Muscle of back (tissue), 11 donors: Measurements from ENCODE around the gene PRSS57. TPM values are rescaled to one million over a fixed set of nuclear protein-coding genes. Genes with fewer than 3 reads are reported as not detected.

Experiments used
- DNase-seq, 3 donors: peaks; one replicate each; pipeline versions ENCODE4 v3.0.0 to v3.0.0-alpha.2; 2013
- polyA plus RNA-seq, 10 donors: library from polyadenylated mRNA; unstranded; fragments of 120-200 nt; gene quantifications; one replicate each; pipeline ENCODE4 v1.2.1, GENCODE V29; 2013; ENCODE audit not compliant: insufficient read length in 10 of 10

The PRSS57 gene
- polyA plus RNA-seq, 10 donors = 0.19 to 0.35 (median 0.26) TPM; not detected in 6

GRCh38 chr19:652467-653389 lies 42.5 kb downstream of the PRSS57 start:
- DNase-seq = no peak

GRCh38 chr19:651991-652390 lies 43.3 kb downstream of the PRSS57 start:
- no peak for DNase-seq

- no peak for DNase-seq
Measured at GRCh38 chr19:651114-651818, 44.0 kb downstream of the PRSS57 start.

- DNase-seq = no peak
Measured at GRCh38 chr19:650121-650520, 45.1 kb downstream of the PRSS57 start.

- no peak for DNase-seq
Measured at GRCh38 chr19:648904-649801, 46.1 kb downstream of the PRSS57 start.

GRCh38 chr19:648305-648704 lies 46.9 kb downstream of the PRSS57 start:
- DNase-seq = no peak

- no peak for DNase-seq
Measured at GRCh38 chr19:647566-648284, 47.5 kb downstream of the PRSS57 start.

- DNase-seq = no peak
Measured at GRCh38 chr19:646779-647565, 48.3 kb downstream of the PRSS57 start.

- DNase-seq = no peak
Measured at GRCh38 chr19:645912-646778, 49.1 kb downstream of the PRSS57 start.

GRCh38 chr19:644789-645188 lies 50.5 kb downstream of the PRSS57 start:
- no peak for DNase-seq

GRCh38 chr19:644363-644762 lies 50.9 kb downstream of the PRSS57 start:
- no peak for DNase-seq

GRCh38 chr19:643736-644135 lies 51.5 kb downstream of the PRSS57 start:
- DNase-seq = no peak

GRCh38 chr19:642767-643727 lies 52.2 kb downstream of the PRSS57 start:
- DNase-seq = no peak

- no peak for DNase-seq
Measured at GRCh38 chr19:641702-642101, 53.5 kb downstream of the PRSS57 start.

GRCh38 chr19:640606-641189 lies 54.6 kb downstream of the PRSS57 start:
- no peak for DNase-seq

GRCh38 chr19:640161-640558 lies 55.1 kb downstream of the PRSS57 start:
- DNase-seq = no peak

- DNase-seq = peak; percentile 78 to 89 (median 83)
Measured at GRCh38 chr19:639253-640160, 55.7 kb downstream of the PRSS57 start, which contains the start of gene FGF22. Gene FGF22 (plus strand): TSS chr19:639879. CDS start chr19:639926, 47 bp downstream.
